ENCODE results near the gene GOLM1. TPM values are rescaled to one million over a fixed set of nuclear protein-coding genes. Genes with fewer than 3 reads are reported as not detected.

Gene GOLM1
- 240 and 290 TPM in 2 replicates for total RNA-seq

GRCh38 chr9:86098824-86099700, at the start of gene GOLM1:
TSS of gene GOLM1 (minus strand) at chr9:86099558. CDS start at chr9:86079320, 20,238 bp downstream.

Small RNAs within 50 kb of the gene (small RNA-seq; reads per million reads assigned to genes)
- not detected for gene AL161447.1

Other genes starting within 250 kb of the GOLM1 start
- gene NAA35, start 158.4 kb downstream of the GOLM1 start, total RNA-seq, result 27.6 and 31.2 TPM in 2 replicates
- 0.32 and 0.91 TPM in 2 replicates for gene C9orf153, start 160.1 kb upstream of the GOLM1 start, total RNA-seq
- gene ISCA1, start 183.0 kb upstream of the GOLM1 start, total RNA-seq, result 35.5 and 37.0 TPM in 2 replicates

All from articular chondrocyte of knee joint (primary cell).